Tibial artery (tissue), 4 donors: ENCODE data around the gene RUNX2.

Source experiments
- DNase-seq, 2 donors: peaks; one replicate each; pipeline ENCODE4 v3.0.0-alpha.2; 2019
- H3K27ac ChIP-seq, 2 donors: fragments of 200-600 bp; sonication (generic) in 1 of 2; 1 replicate in 1 of 2; 2 replicates in 1 of 2; pipeline ENCODE4 v1.5.1; 2018 to 2019; ENCODE audit warnings: mild to moderate bottlenecking in 1 of 2
- H3K27me3 ChIP-seq, 2 donors: fragments of 200-600 bp; sonication (generic) in 1 of 2; one replicate each; pipeline versions ENCODE4 v1.5.1 to v1.6.0; 2016 to 2019
- H3K36me3 ChIP-seq, 3 donors: fragments of 200-600 bp; sonication (generic) in 2 of 3; one replicate each; pipeline ENCODE4 v1.5.1; 2016 to 2019; ENCODE audit warnings: mild to moderate bottlenecking in 2 of 3
- H3K4me1 ChIP-seq, 4 donors: fragments of 200-600 bp; sonication (generic) in 2 of 4; 1 replicate in 3 of 4; 2 replicates in 1 of 4; pipeline ENCODE4 v1.5.1; 2016 to 2019
- H3K4me3 ChIP-seq, 2 donors: fragments of 200-600 bp; sonication (generic) in 1 of 2; 1 replicate in 1 of 2; 2 replicates in 1 of 2; pipeline ENCODE4 v1.5.1; 2018 to 2019; ENCODE audit warnings: mild to moderate bottlenecking in 2 of 2
- H3K9me3 ChIP-seq, 3 donors: fragments of 200-600 bp; sonication (generic) in 1 of 3; one replicate each; pipeline ENCODE4 v1.5.1; 2016 to 2019
- CTCF ChIP-seq, 2 experiments: fragments of 200-600 bp in 1 of 2; fragments of 450-650 bp in 1 of 2; IDR thresholded peaks; one replicate each; pipeline ENCODE4 v1.5.1; 2017 to 2019; ENCODE audit warnings: antibody characterized with exemption in 2 of 2, mild to moderate bottlenecking in 1 of 2, moderate library complexity in 1 of 2
- intact Hi-C: fragments of 100-400 bp; cut with DNase I; formaldehyde crosslinking; loops from one replicate; pipeline ENCODE4 v1.15.0; 2023; ENCODE audit warnings: low total_unique reads

The RUNX2 gene

GRCh38 chr6:45704056-45704800 is 376.1 kb downstream of the RUNX2 start:
- no peak for DNase-seq
- Histone ChIP-seq H3K27ac (no peak overlapping the region), H3K4me1 (no peaks in the 10 kb centered on the region), H3K27me3 (peaks cover 0 to 4% of the 10 kb centered on the region in 2 donors), H3K9me3 (no peaks in the 10 kb centered on the region), H3K4me3 (no peak overlapping the region), H3K36me3 (no peaks in the 10 kb centered on the region)
- TF ChIP-seq CTCF (IDR thresholded peaks at IDR 0.05), result no peak
- intact Hi-C loops, result no loop called here

- H3K27me3 ChIP-seq, result peaks cover 0 to 4% of the 10 kb centered on the region in 2 donors
- no peak for DNase-seq
- H3K4me1 ChIP-seq, result no peaks in the 10 kb centered on the region
- H3K4me3 ChIP-seq, result no peak overlapping the region
- H3K9me3 ChIP-seq, result no peaks in the 10 kb centered on the region
- H3K27ac ChIP-seq, result no peak overlapping the region
- TF ChIP-seq CTCF (IDR thresholded peaks at IDR 0.05), result no peak
- intact Hi-C loops, result no loop called here
- H3K36me3 ChIP-seq, result no peaks in the 10 kb centered on the region
Measured at GRCh38 chr6:45705137-45705855, 377.2 kb downstream of the RUNX2 start.

- intact Hi-C loops, result no loop called here
- TF ChIP-seq CTCF (IDR thresholded peaks at IDR 0.05), result no peak
- Histone ChIP-seq H3K4me3 (no peak overlapping the region), H3K27me3 (peaks cover 0 to 4% of the 10 kb centered on the region in 2 donors), H3K9me3 (no peaks in the 10 kb centered on the region), H3K4me1 (no peaks in the 10 kb centered on the region), H3K36me3 (no peaks in the 10 kb centered on the region), H3K27ac (no peak overlapping the region)
- no peak for DNase-seq
Measured at GRCh38 chr6:45706319-45706718, 378.2 kb downstream of the RUNX2 start.

- no peak for TF ChIP-seq CTCF (IDR thresholded peaks at IDR 0.05)
- no peaks in the 10 kb centered on the region for H3K4me1 ChIP-seq
- H3K4me3 ChIP-seq, result no peak overlapping the region
- intact Hi-C loops, result no loop called here
- no peaks in the 10 kb centered on the region for H3K27me3 ChIP-seq
- H3K27ac ChIP-seq, result no peak overlapping the region
- H3K36me3 ChIP-seq, result no peaks in the 10 kb centered on the region
- H3K9me3 ChIP-seq, result no peaks in the 10 kb centered on the region
- DNase-seq, result no peak
Measured at GRCh38 chr6:45707176-45707575, 379.0 kb downstream of the RUNX2 start.

GRCh38 chr6:45709781-45710220 is 381.7 kb downstream of the RUNX2 start:
- no peaks in the 10 kb centered on the region for H3K9me3 ChIP-seq
- H3K4me1 ChIP-seq, result peaks cover 0 to 5% (median 2%) of the 10 kb centered on the region in 4 donors
- peaks cover 0 to 9% of the 10 kb centered on the region in 2 donors for H3K27me3 ChIP-seq
- H3K4me3 ChIP-seq, result no peak overlapping the region
- H3K27ac ChIP-seq, result no peak overlapping the region
- no peaks in the 10 kb centered on the region for H3K36me3 ChIP-seq
- intact Hi-C loops, result loop anchor here (10.0 kb wide), 1 partner anchor 1235 kb away; no protein-coding TSS in a partner anchor
- no peak for TF ChIP-seq CTCF (IDR thresholded peaks at IDR 0.05)
- DNase-seq, result no peak
